NCI-H1105 treated with DMSO at 0.1 percent for 48 hours (cell line): Measurements from ENCODE around the gene DSTYK.

ENCODE experiments used
- DNase-seq: peaks from one replicate; lab custom pipeline; 2025; lab: John Stamatoyannopoulos, UW

The DSTYK gene, protein sequence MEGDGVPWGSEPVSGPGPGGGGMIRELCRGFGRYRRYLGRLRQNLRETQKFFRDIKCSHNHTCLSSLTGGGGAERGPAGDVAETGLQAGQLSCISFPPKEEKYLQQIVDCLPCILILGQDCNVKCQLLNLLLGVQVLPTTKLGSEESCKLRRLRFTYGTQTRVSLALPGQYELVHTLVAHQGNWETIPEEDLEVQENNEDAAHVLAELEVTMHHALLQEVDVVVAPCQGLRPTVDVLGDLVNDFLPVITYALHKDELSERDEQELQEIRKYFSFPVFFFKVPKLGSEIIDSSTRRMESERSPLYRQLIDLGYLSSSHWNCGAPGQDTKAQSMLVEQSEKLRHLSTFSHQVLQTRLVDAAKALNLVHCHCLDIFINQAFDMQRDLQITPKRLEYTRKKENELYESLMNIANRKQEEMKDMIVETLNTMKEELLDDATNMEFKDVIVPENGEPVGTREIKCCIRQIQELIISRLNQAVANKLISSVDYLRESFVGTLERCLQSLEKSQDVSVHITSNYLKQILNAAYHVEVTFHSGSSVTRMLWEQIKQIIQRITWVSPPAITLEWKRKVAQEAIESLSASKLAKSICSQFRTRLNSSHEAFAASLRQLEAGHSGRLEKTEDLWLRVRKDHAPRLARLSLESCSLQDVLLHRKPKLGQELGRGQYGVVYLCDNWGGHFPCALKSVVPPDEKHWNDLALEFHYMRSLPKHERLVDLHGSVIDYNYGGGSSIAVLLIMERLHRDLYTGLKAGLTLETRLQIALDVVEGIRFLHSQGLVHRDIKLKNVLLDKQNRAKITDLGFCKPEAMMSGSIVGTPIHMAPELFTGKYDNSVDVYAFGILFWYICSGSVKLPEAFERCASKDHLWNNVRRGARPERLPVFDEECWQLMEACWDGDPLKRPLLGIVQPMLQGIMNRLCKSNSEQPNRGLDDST

GRCh38 chr1:205211169-205211838, at the start of gene DSTYK:
Gene DSTYK, minus strand, starts transcription at chr1:205211702. Its CDS starts 167 bp downstream, at chr1:205211535.
- peak; percentile 88 for DNase-seq

DNA sequence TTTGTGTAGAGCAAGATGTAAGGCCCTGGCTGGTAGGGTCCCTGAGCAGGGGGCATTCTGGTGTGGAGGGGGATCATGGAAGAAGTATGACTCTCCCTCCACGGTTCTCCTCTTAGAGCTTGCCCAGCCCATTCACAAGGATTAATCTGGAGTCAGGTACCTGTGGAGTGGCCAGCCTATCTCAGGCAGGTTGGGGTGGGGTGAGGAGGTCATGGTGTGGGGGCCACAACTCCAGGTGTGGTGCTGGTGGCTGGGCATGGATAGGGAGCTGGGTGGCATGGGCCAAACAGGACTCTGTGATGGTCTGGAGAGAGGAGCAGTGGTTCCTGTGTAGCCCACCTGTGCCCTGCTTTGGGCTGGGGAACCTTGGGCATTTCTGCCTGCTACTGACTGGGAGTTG, 48.5 kb upstream of the DSTYK start:
- no peak for DNase-seq

- no peak for DNase-seq
These were observed 47.9 kb upstream of the DSTYK start for GRCh38 chr1:205259324-205259832.

DNA sequence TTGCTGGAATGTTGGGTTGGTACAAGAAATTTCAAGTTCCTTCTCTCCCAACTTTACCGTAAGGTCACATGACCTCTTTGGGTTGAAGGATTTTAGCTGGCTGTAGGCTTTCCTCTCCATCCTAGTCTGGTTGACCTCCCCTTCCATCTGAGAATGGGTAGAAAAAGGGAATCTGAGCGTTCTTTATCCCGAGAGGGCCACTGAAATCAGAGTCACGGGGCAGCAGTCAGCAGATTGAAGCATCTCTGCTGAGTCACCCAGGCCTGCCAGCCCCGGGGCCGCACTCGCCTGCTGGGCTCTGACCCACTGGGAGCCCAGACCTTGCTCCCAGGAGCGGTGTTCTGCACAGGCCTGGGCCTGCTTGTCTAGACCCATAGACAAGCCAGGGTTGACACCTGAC, 47.2 kb upstream of the DSTYK start:
- no peak for DNase-seq

- no peak for DNase-seq
These were observed 46.8 kb upstream of the DSTYK start for GRCh38 chr1:205258261-205258691.

DNA sequence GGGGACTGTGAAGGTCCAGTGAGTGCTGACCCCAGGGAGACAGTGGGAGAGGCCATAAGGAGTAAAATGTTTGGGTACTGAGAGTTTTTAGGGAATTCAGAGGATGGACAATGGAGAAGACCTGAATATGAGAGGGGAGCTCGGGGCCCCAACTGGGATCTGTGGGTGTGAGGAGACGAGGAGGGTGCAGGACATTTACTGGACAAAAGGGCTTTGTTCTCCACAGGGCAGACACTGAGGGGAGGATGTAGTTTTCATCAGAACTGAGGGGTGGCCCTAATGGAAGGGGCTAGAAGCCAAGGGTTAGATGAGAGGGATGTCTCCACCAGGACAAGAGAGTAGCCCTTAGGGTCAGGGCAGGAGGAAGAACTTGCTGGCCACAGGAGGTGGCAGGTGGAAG, 46.2 kb upstream of the DSTYK start:
- DNase-seq: no peak

- DNase-seq: no peak
These were observed 45.6 kb upstream of the DSTYK start for GRCh38 chr1:205256951-205257625.

DNA sequence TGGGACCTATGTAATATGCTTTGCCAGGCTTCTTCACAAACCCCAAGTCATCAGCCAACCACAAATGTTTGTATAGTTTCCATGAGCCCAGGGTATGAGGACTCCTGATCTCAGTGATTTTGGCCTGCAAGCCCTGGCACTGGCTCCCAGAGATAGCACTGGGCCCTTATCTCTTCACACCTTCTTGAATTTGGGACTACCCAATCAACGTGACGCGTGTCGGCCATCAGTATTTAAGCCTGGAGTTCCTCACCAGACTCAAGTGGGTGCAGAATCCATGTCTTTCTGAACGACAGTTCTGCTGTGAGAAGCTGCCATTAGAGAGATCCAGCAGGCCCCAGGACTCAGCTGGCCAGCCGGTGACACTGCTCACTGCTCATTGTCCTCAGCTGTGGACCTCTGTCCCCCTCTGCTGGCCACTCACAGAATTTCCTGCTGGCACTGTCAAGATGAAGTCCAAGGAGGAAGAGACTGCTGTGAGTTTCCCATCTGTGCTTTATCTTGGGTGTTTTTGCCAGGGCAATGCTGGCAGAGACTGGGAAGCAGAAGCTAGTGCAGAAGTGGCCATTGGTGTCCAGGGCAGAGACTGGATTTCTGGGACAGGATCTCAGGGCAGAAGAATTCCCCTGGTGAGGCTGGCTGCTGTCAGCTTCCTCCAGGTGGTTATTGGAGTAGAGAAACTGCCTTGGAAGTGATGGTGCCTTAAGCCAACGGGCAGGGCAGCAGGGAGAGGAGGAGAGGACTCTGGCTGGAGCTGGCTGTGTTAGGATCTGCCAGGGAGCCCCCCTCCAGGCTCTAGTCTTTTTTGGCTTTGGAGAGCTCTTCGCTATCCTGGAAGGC, 44.7 kb upstream of the DSTYK start:
- DNase-seq: peak; percentile 72

GRCh38 chr1:205251576-205251975, 40.1 kb upstream of the DSTYK start:
- no peak for DNase-seq

- DNase-seq: peak; percentile 25
These were observed 39.2 kb upstream of the DSTYK start for GRCh38 chr1:205250699-205251098.

DNA sequence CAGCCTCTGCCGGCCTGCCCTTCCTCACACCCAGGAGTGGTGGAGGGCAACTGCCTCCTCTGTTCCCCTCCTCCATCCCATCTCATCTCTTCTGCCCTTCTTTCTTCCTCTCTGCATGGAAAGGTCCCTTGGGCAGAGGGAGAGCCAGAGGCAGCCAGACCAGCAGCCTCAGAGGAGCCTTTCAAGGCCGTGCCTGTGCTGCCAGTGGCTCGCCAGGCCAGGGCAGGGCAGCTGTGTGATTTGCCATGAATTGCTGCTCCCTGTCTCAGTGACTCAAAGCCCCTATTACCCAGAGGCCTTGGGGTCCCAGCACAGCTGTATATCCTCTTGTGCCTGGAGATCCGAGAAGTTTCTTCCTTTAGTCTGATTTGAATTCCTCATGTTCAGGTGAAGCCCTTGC, 38.1 kb upstream of the DSTYK start:
- DNase-seq: no peak

DNA sequence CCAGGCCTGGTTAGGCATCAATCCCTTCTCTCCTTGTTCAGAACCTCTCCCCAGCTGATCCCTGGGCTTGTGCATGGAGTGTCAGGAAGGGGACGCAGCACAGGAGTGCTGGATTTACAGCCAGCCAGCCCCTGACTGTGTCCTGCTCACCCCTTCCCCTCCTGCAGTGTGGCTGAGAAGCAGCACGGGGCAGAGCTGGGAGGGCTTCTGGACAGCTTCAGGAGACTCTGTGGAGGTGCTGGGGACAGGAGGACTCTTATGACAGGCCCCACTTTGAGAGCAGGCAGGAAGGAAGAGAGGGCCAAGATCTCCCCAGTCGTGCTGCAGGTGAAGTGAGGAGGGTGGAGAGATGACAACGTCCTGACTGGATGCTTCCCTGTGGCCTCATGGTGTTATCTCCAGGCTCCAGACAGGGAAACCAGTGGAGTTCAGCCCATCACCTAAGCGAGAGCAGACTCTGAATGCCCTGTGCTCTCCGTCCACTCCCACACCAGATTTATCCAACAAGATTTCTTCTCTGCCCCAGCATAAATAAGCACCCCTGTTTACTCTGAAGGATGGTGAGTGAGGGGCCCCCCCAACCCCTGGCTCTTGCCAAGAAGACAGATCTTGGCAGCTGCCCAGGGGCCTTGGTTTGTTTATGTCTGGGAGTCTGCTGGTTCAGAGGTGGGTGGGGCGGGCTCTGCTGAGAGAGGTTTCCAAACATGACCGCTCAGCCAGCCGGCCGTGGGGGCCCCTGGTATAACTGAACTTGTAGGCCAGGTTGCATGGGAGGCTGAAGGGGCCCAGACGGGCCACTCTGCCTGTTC, 37.5 kb upstream of the DSTYK start:
- peak; percentile 65 for DNase-seq

DNA sequence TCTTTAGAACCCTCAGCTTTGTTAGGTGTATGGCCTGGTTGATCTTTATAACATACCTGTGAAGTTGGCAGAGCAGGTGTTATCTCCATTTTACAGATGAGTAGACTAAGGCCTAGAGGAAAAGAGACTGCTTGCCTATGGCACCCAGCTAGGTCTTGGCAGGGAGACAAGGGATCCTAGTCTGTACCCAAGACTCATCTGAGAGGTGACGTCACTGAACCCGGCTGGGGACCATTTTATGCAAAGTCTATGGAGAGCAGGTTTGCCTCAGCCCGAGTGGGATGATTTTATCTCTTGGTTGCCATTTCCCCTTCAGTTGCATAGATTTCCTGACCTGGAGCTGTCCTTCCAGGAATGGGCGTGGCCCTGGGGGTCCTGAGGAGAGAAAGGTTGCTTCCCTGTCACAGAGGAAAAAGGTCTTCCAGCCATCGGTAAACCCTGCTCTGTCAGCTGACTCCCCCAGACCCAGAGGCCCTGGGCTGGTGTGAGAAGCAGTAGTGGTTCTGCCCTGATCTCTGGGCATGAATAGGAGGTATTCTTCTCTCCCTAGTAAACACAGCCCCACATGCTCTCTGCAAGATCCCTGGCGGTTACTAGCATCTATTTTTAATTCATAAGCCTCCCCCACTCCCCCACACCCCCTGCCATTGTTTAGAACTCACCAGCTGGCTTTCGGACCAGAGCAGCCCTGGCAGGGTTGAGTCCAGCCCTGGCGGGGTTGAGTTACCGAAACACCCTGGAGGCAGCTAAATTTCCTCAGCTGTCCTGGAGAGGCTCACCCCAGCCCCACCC, 35.8 kb upstream of the DSTYK start:
- no peak for DNase-seq

- DNase-seq: no peak
These were observed 35.0 kb upstream of the DSTYK start for GRCh38 chr1:205246351-205247119.

DNA sequence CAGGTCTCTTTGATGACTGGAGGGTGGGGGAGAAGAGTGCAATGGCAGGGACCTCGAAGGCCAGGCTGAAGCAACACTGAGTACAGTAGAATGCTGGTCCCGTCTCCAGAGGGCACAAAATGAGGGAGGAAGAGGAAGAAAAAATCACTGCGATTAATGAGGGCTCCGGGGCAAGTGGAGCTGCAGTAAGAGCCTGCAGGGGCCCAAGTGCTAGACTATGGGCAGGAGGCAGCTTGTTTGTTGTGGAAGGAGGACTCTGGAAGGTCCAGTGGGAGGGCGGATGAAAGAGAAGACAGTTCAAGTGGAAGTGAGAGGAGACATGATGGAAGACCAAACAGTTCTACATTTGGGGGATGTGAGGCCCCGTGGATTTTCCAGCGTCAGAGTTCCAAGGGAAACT, 33.6 kb upstream of the DSTYK start:
- DNase-seq: no peak

- no peak for DNase-seq
These were observed 32.9 kb upstream of the DSTYK start for GRCh38 chr1:205244384-205244783.

- no peak for DNase-seq
These were observed 32.1 kb upstream of the DSTYK start for GRCh38 chr1:205243350-205244191.
